PC-3 (cell line): ENCODE results near the gene TEF. TPM values are rescaled to one million over a fixed set of nuclear protein-coding genes. Genes with fewer than 3 reads are reported as not detected.

Source experiments
- ATAC-seq: fragments of 200-7000 bp; cut with Tn5 transposase; 2 replicates; pipeline ENCODE4 v1.9.1; 2020; ENCODE audit warnings: mild to moderate bottlenecking, moderate library complexity
- BruUV-seq: library from RNA; stranded (reverse); fragments of 400-500 nt; replicated peaks from 2 replicates; lab custom pipeline; 2021; lab: Mats Ljungman, UMichigan
- CTCF ChIA-PET: fragments of 300-600 bp; sonication (Branson Sonifier 250); formaldehyde crosslinking; loops from one replicate; lab custom pipeline; 2022; ENCODE audit warnings: antibody characterized with exemption; lab: Charles Lee
- POLR2A ChIA-PET: fragments of 300-600 bp; sonication (Branson Sonifier 250); formaldehyde crosslinking; loops from one replicate; lab custom pipeline; 2022; ENCODE audit warnings: antibody characterized with exemption; ENCODE audit not compliant: unreplicated experiment; lab: Charles Lee
- DNase-seq: peaks from one replicate; pipeline ENCODE4 v3.0.0-alpha.2; 2015
- H2AFZ ChIP-seq: fragments of 300-600 bp; sonication (generic); 2 replicates; pipeline ENCODE4 v1.6.0; 2016; ENCODE audit warnings: antibody characterized with exemption, low read length
- H3F3A ChIP-seq: fragments of 300-600 bp; sonication (generic); one replicate; pipeline ENCODE4 v1.6.0; 2017; ENCODE audit warnings: antibody characterized with exemption, low read length, control low read depth, mild to moderate bottlenecking; ENCODE audit not compliant: unreplicated experiment
- H3K27ac ChIP-seq: fragments of 300-600 bp; sonication (generic); 2 replicates; pipeline ENCODE4 v1.5.1; 2016; ENCODE audit warnings: mild to moderate bottlenecking, low read length
- H3K27me3 ChIP-seq: fragments of 300-600 bp; sonication (generic); 2 replicates; pipeline ENCODE4 v1.6.1; 2016; ENCODE audit warnings: low read length, mixed read lengths
- H3K36me3 ChIP-seq: fragments of 300-600 bp; sonication (generic); 2 replicates; pipeline ENCODE4 v1.6.1; 2016; ENCODE audit warnings: low read depth, mixed run types, low read length, mixed read lengths
- H3K4me1 ChIP-seq: fragments of 300-600 bp; sonication (generic); 2 replicates; pipeline ENCODE4 v1.5.1; 2016; ENCODE audit warnings: low read length; ENCODE audit not compliant: insufficient read depth
- H3K4me2 ChIP-seq: fragments of 300-600 bp; sonication (generic); 2 replicates; pipeline ENCODE4 v1.6.0; 2016; ENCODE audit warnings: low read length
- H3K4me3 ChIP-seq: fragments of 300-600 bp; sonication (generic); 2 replicates; pipeline ENCODE4 v1.5.1; 2016; ENCODE audit warnings: mild to moderate bottlenecking, low read length, mixed read lengths
- H3K79me2 ChIP-seq: fragments of 300-600 bp; sonication (generic); 2 replicates; pipeline ENCODE4 v1.6.1; 2017; ENCODE audit warnings: low read length, mixed read lengths
- H3K9ac ChIP-seq: fragments of 300-600 bp; sonication (generic); 2 replicates; pipeline ENCODE4 v1.6.0; 2016; ENCODE audit warnings: mild to moderate bottlenecking, low read length
- H3K9me2 ChIP-seq: fragments of 300-600 bp; sonication (generic); replicated peaks from 2 replicates; pipeline ENCODE4 v1.6.1; 2016; ENCODE audit warnings: mixed run types, low read length, mixed read lengths
- H3K9me3 ChIP-seq: fragments of 300-600 bp; sonication (generic); 2 replicates; pipeline ENCODE4 v1.6.1; 2016; ENCODE audit warnings: low read length, mixed read lengths
- H4K20me1 ChIP-seq: fragments of 300-600 bp; sonication (generic); 2 replicates; pipeline ENCODE4 v1.6.1; 2016; ENCODE audit warnings: low read length, mixed read lengths
- EZH2 ChIP-seq: fragments of 300-600 bp; sonication (generic); IDR thresholded peaks from one replicate; pipeline ENCODE4 v1.6.1; 2017; ENCODE audit warnings: antibody characterized with exemption, mild to moderate bottlenecking, low read length; ENCODE audit not compliant: unreplicated experiment
- EZH2phosphoT487 ChIP-seq: fragments of 300-600 bp; sonication (generic); IDR thresholded peaks from 2 replicates; pipeline ENCODE4 v1.6.1; 2018; ENCODE audit warnings: mild to moderate bottlenecking, antibody characterized with exemption, low read length, borderline replicate concordance
- intact Hi-C: fragments of 100-400 bp; cut with micrococcal nuclease; formaldehyde crosslinking; loops from 2 replicates; pipeline ENCODE4 v1.9.0; 2023
- total RNA-seq: library from RNA; depleted of rRNA; stranded (reverse); fragments of >200 nt; gene quantifications from 2 replicates; pipeline ENCODE4 v1.2.3, GENCODE V29; 2014
- TF ChIP-seq, protein P1 (sequence below): fragments of 300-600 bp; sonication (generic); conservative IDR thresholded peaks from 2 replicates; pipeline ENCODE4 v1.5.1; 2017; ENCODE audit warnings: antibody characterized with exemption, low read depth, mild to moderate bottlenecking, low read length

The TEF gene
- total RNA-seq, 1 experiment from 2014 or later: 4.0 TPM

DNA sequence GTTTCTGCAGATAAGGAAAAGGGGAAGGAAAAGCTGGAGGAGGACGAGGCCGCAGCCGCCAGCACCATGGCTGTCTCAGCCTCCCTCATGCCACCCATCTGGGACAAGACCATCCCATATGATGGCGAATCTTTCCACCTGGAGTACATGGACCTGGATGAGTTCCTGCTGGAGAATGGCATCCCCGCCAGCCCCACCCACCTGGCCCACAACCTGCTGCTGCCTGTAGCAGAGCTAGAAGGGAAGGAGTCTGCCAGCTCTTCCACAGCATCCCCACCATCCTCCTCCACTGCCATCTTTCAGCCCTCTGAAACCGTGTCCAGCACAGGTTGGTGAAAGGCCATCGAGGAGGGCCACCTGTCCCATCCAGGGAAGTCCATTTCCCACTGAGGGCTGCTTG lies 5.6 kb downstream of the TEF start:
- no peak for DNase-seq
- Histone ChIP-seq H3K9ac (no peak overlapping the region), H3K9me3 (no peaks in the 10 kb centered on the region), H3K79me2 (no peaks in the 10 kb centered on the region), H3K9me2 (no peaks in the 10 kb centered on the region), H3K4me2 (no peak overlapping the region), H3K4me1 (no peaks in the 10 kb centered on the region; the same call in 1 of the 2 replicates), H3K36me3 (no peaks in the 10 kb centered on the region), H3F3A (no peaks in the 10 kb centered on the region), H3K4me3 (no peak overlapping the region), H3K27ac (no peak overlapping the region), H3K27me3 (no peaks in the 10 kb centered on the region), H4K20me1 (no peaks in the 10 kb centered on the region), H2AFZ (no peak overlapping the region)
- no peak for ATAC-seq
- intact Hi-C loops: no loop called here
- BruUV-seq: no TSS peak
- POLR2A ChIA-PET: no interaction called here
- CTCF ChIA-PET: no interaction called here
- TF ChIP-seq EZH2 (no peak), EZH2phosphoT487 (no peak)
- TF ChIP-seq, protein P1, sequence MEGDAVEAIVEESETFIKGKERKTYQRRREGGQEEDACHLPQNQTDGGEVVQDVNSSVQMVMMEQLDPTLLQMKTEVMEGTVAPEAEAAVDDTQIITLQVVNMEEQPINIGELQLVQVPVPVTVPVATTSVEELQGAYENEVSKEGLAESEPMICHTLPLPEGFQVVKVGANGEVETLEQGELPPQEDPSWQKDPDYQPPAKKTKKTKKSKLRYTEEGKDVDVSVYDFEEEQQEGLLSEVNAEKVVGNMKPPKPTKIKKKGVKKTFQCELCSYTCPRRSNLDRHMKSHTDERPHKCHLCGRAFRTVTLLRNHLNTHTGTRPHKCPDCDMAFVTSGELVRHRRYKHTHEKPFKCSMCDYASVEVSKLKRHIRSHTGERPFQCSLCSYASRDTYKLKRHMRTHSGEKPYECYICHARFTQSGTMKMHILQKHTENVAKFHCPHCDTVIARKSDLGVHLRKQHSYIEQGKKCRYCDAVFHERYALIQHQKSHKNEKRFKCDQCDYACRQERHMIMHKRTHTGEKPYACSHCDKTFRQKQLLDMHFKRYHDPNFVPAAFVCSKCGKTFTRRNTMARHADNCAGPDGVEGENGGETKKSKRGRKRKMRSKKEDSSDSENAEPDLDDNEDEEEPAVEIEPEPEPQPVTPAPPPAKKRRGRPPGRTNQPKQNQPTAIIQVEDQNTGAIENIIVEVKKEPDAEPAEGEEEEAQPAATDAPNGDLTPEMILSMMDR: no peak

DNA sequence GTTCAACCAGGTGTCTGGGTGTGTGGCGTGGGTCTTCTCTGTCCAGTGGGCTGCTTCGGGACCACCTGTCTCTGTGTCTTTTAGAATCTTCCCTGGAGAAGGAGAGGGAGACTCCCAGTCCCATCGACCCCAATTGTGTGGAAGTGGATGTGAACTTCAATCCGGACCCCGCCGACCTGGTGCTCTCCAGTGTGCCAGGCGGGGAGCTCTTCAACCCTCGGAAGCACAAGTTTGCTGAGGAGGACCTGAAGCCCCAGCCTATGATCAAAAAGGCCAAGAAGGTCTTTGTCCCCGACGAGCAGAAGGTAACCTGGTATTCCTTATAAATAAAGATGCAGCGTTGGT lies 12.2 kb downstream of the TEF start:
- POLR2A ChIA-PET: no interaction called here
- Histone ChIP-seq H3K27ac (no peak overlapping the region), H3K4me3 (no peak overlapping the region), H3K36me3 (no peaks in the 10 kb centered on the region), H3F3A (no peaks in the 10 kb centered on the region), H2AFZ (no peak overlapping the region), H3K9ac (no peak overlapping the region), H3K79me2 (no peaks in the 10 kb centered on the region), H4K20me1 (no peaks in the 10 kb centered on the region), H3K4me1 (no peaks in the 10 kb centered on the region), H3K9me3 (no peaks in the 10 kb centered on the region), H3K27me3 (no peaks in the 10 kb centered on the region), H3K9me2 (no peaks in the 10 kb centered on the region), H3K4me2 (no peak overlapping the region)
- no peak for DNase-seq
- CTCF ChIA-PET: no interaction called here
- TF ChIP-seq EZH2 (no peak), EZH2phosphoT487 (no peak)
- TF ChIP-seq, protein P1: no peak
- no peak for ATAC-seq
- BruUV-seq: no TSS peak
- intact Hi-C loops: no loop called here

DNA sequence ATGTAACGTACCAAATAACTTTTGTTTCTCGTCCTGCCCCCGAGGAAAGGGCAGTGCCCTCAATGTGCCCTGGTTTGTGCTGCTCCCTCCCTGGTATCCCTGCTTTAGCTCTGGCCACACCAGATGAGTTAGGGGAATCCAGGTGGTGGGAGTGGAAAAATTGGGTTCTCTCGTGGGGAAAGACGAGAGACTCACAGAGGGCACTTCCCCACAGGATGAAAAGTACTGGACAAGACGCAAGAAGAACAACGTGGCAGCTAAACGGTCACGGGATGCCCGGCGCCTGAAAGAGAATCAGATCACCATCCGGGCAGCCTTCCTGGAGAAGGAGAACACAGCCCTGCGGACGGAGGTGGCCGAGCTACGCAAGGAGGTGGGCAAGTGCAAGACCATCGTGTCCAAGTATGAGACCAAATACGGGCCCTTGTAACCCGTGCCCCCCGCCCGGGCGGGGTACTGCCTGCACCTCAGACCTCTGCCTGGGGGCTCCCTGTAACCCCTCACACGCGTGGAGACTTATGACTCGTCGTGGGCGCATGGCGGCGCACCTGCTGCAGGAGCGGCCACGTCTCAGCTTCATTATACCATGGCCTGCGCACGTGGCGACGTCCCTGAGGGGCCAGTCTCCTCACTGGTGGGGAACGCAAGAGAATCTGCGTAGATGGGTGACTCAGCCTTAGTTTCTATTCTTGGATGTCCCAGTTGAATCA lies 13.9 kb downstream of the TEF start:
- H3K9ac ChIP-seq: no peak overlapping the region
- no peaks in the 10 kb centered on the region for H3K9me3 ChIP-seq
- ChIA-PET CTCF (no interaction called here), POLR2A (no interaction called here)
- no peaks in the 10 kb centered on the region for H3K36me3 ChIP-seq
- no TSS peak for BruUV-seq
- no peak overlapping the region for H3K4me3 ChIP-seq
- DNase-seq: no peak
- H3K9me2 ChIP-seq: no peaks in the 10 kb centered on the region
- ATAC-seq: no peak
- no peak for TF ChIP-seq EZH2
- no peak for TF ChIP-seq EZH2phosphoT487
- TF ChIP-seq, protein P1: no peak
- H2AFZ ChIP-seq: no peak overlapping the region
- no peak overlapping the region for H3K4me2 ChIP-seq
- no peaks in the 10 kb centered on the region for H3F3A ChIP-seq
- no peaks in the 10 kb centered on the region for H3K4me1 ChIP-seq
- intact Hi-C loops: no loop called here
- H4K20me1 ChIP-seq: no peaks in the 10 kb centered on the region
- H3K79me2 ChIP-seq: no peaks in the 10 kb centered on the region
- H3K27ac ChIP-seq: no peak overlapping the region
- H3K27me3 ChIP-seq: no peaks in the 10 kb centered on the region
